ENCODE results near the gene GDE1.

Gene GDE1

DNA sequence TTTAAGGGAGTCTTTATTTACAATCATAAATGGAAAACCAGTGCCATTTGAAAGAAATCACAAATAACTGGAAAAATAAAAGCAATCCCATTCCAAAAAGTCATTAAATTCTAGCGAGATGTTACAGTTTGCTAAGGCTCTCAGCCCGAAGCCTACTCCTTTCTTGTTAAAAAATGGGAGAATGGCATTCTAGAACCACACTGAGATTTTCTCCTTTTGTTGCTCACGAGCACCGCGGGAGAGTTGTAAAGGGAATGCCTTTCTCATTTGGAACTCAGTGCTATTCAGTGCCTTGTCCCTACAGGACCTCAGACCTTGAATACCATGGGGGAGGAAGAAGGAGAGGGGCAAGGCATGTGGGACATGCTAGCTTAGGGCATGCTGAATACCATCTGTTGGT is 36.3 kb downstream of the GDE1 start:
- no peak for DNase-seq

DNA sequence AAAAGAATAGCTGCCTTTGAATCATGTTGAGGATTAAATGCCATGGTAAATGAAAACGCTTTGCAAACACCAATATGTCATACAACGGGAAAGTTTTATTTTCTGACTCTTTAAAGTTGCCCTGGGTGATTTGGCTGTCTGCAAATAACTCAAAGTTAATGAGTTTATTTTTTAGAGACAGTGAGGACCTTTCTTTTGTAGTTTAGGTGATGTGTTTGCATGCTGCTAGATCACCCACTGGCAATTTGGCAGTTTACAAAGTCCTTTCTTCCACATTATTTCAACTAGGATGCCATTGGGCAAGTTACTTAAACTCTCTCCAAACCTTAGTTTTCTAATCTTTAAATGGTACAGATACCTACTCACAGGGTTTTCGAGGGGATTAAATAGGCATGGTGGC is 37.8 kb downstream of the GDE1 start:
- no peak for DNase-seq

DNA sequence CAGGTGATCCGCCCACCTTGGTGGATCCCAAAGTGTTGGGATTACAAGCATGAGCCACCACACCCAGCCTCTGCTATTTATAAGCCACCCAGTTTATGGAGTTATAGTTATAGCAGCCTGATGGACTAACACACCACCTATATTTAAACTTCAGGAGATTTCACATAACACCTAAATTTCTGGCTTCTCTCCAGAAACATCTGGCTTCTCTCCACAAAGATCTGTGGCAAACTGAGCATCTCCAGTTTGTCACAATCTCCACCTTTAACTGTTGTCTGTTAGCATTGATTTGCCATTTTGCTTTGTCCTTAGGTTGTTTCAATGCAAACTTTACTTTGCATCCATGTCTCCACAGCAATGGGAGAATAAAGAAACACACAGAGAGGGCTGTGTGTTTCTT is 39.6 kb downstream of the GDE1 start:
- no peak for DNase-seq

DNA sequence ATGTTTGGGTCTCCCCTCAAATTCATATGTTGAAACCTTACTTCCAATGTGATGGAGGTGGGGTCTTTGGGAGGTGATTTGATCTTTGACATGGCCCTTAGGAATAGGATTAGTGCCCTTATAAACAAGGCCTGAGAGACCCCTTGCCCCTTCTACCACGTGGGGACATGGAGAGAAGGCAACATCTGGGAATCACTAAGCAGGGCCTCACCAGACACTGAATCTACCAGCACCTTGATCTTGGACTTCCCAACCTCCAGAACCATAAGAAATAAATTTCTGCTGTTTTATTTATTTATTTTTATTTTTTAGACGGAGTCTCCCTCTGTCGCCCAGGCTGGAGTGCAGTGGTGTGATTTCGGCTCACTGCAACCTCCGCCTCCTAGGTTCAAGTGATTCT is 40.1 kb downstream of the GDE1 start:
- DNase-seq, result no peak

DNA sequence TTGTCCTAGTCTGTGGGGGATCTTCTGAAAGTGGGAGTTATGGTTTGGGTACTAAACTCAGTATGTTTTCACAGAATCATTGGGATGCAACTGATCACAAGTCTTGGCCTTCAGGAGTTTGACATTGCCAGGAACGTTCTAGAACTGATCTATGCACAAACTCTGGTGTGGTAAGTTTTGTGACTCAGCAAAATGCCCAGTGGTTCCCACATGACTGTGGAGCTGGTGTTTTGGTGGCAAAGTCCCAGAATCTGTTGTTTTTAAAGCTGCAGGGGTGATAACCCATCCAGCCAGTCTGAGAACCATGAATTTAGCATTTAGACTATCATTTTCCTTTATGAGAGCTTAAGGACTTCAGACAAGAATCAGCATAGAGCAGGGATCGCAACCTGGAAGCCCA is 40.6 kb downstream of the GDE1 start:
- no peak for DNase-seq

DNA sequence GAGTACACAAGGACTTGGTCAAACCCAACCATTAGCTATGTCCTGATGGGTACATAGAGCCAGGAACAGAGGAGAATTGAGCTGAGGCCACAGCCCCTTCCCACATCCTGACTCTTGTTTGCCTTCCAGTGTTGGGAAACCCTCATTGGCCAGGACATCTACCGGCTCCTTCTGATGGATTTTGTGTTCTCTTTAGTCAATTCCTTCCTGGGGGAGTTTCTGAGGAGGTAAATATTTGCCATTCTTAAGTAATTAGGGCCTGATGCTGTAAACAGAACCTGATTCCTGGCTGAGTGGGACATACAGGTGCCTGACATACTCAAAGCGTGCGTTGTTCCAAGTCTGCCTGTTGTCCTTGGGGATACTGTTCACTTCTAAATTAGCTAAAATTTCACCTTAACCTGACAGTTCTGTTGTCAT is 42.6 kb downstream of the GDE1 start:
- no peak for DNase-seq

DNA sequence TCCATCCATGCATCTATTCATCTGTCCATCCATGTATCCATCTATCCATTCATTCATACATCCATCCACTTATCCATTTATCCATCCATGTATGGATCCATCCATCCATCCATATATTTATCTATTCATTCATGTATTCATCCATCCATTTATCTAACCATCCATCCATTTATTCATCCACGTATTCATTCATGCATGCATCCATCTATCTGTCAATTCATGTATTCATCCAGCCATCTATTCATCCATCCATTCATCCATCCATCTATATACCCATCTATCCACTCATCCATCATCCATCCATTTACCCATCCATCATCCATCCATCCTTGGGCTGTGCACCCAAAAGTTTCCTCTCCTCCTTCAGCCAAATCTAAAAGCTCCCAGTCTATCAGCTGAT is 43.4 kb downstream of the GDE1 start:
- DNase-seq, result no peak

DNA sequence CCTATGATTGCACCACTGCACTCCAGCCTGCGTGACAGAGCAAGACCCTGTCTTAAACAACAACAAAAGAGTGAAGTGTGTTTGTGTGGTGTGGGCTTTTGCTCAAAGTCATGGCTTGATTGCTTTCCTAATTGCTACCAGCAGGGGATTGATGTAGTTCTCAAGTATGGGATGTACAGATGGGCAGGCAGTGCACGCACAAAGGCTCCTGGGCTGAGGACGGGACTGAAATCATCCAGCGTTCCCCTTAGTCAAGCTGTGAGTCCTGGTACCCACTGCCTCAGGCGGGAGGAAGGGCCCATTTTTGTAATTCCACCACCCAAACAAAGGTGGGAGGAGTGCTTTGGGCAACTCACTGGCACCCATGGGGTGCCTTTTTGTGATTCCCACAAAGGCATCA is 47.3 kb downstream of the GDE1 start:
- DNase-seq, result no peak

DNA sequence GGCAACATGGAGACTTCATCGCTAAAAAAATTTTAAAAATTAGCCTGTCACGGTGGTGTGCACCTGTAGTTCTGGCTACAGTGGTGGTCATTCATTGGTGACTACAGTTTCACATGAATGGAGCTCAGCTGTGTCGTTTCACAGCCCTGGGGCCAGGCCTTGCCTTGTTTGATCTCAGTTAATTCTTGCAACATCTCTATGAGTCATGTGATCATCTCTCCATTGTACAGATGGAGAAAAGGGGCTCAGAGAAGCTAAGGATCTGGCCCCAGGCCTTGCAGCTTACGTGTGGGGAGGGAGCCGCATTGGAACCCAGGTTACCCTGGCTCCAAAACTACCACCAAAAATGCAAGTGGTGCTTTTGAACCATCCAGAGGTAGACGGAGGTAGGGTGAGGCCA is 49.4 kb downstream of the GDE1 start:
- DNase-seq, result no peak

DNA sequence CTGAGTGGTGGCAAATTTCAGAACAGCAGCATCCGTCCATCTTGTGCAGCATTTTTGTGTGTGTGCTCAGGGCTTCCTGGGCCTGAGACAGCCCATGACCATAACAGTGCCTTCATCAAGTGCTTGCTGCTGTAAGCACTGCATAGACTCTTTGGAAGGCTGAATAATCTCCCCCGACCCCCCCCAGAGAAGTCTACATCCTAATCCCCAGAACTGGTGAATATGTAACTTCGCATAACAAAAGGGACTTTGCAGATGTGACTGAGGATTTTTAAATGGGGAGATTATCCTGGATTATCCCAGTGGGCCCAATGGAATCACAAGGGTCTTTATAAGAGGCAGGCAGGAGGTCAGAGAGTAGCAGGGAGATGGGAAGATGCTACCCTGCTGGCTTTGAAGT is 53.6 kb downstream of the GDE1 start:
- DNase-seq, result no peak

DNA sequence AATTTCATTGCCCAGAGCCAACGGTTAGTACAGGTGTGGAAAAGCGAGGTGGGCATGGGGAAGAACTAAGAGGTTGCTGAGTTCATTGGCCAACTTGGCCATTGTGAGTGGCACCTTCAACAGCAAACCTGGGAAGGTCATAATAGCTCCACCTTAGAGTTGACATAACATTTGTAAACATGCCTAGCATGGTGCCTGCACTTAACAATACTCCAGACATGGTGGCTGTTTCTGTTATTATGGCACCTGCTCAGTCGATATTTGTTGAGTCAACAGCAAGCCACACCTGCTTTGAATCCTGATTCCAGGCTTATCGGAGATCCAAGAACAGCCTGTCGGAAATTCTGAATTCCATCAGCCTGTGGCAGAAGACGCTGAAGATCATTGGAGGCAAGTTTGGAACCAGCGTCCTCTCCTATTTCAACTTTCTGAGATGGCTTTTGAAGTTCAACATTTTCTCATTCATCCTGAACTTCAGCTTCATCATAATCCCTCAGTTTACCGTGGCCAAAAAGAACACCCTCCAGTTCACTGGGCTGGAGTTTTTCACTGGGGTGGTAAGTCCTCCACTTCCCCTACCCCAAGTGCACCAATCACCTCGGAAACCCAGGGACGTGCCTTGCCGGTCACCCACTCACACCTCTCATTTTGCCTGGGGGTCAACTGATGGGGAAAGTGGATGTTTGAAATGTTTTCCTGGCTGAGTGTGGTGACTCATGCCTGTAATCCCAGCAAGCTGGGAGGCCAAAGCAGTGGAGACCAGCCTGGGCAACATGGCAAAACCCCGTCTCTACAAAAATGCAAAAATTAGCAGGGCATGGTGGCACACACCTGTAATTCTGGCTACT is 58.2 kb downstream of the GDE1 start:
- DNase-seq, result no peak

DNA sequence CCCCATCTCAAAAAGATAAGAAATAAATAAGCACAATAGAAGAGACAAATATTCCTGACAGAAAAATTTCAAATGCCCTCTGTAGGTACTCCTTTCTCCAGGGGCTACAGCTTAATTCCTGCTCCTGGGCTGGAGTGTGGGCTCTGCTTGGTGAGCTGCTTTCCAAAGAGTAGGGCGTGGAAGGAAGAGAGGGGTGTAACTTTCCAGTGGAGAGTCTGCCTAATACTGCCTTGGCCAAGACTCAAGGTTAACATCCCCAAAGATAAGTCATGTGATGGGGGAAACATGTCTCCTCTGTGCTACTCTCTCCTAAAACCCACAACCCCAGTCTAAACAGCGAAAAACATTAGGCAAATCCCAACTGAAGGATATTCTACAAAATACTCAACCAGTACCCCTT is 61.5 kb downstream of the GDE1 start:
- DNase-seq, result no peak

DNA sequence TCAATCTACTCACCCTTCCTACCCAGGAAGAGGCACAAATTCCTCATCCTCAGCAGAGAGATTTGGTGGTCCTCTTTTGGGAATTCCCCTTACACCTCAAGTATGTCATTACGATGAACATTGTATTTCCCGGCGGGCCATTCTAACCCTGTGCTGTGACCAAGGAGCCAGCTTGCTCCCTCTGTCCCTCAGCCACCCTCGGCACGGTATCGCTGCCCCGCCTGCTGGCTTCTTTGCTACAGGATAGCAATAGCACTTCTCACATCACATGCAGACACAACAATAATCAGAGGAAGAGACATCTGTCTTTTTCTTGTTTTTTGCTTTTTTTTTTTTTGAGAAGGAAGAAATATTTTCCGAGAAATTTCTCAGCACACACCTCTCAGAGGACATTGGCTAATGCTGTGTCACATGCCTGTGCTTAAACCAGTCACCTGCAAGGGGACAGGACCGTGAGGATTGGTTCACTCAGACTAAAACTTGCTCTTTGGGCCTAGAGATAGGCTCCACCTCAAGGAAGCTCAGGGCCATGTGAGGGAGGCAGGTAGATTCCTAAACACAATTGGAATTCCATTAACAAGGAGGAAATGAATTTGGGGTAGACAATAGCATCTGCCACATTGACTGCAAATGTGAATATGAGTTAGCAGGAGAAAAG is 63.0 kb downstream of the GDE1 start:
- DNase-seq, result no peak

Data from NCI-H1436 treated with DMSO at 0.1 percent for 48 hours (cell line).